Ovary (tissue), 3 donors: ENCODE data around the gene TYW1.

Experiments used
- CTCF ChIP-seq, 3 donors: fragments of 450-650 bp in 2 of 3; fragments of 200-600 bp in 1 of 3; IDR thresholded peaks; one replicate each; pipeline versions ENCODE4 v1.5.1 to v1.8.0; 2016 to 2022; ENCODE audit warnings: antibody characterized with exemption in 3 of 3, mild to moderate bottlenecking in 1 of 3
- EP300 ChIP-seq: sonication (generic); formaldehyde crosslinking; IDR thresholded peaks from one replicate; pipeline ENCODE4 v1.6.1; 2017; ENCODE audit warnings: antibody characterized with exemption
- donor health status: DM: no; HTN: no; CAD: no.

- no peak for TF ChIP-seq CTCF (IDR thresholded peaks at IDR 0.05)
- TF ChIP-seq EP300: no peak
These were observed 32.2 kb upstream of the TYW1 start for GRCh38 chr7:66964411-66964810.
